RWPE2 (cell line): Measurements from ENCODE around the gene MLPH.

ENCODE experiments used
- ATAC-seq: fragments of 200-7000 bp; cut with Tn5 transposase; 3 replicates; pipeline ENCODE4 v1.9.1; 2021; ENCODE audit warnings: low read depth
- DNase-seq: peaks from one replicate; pipeline ENCODE4 v3.0.0-alpha.2; 2020; ENCODE audit warnings: low spot score
- H3K27ac ChIP-seq: fragments of 450-650 bp; 2 replicates; pipeline ENCODE4 v1.5.1; 2017; ENCODE audit warnings: mild to moderate bottlenecking; ENCODE audit not compliant: poor library complexity, severe bottlenecking
- H3K27me3 ChIP-seq: fragments of 250-450 bp; sonication (Bioruptor Pico); 2 replicates; pipeline ENCODE4 v1.5.1; 2021; ENCODE audit warnings: mild to moderate bottlenecking, moderate library complexity; ENCODE audit not compliant: insufficient read depth, poor library complexity, severe bottlenecking
- H3K36me3 ChIP-seq: fragments of 250-450 bp; sonication (Bioruptor Pico); 2 replicates; pipeline ENCODE4 v1.5.1; 2020; ENCODE audit warnings: low read depth, mild to moderate bottlenecking, moderate library complexity
- H3K4me1 ChIP-seq: fragments of 250-450 bp; sonication (Bioruptor Pico); 2 replicates; pipeline ENCODE4 v1.5.1; 2021; ENCODE audit warnings: mild to moderate bottlenecking, moderate library complexity; ENCODE audit not compliant: insufficient read depth, poor library complexity, severe bottlenecking
- H3K4me3 ChIP-seq: fragments of 250-450 bp; sonication (Bioruptor Pico); 2 replicates; pipeline ENCODE4 v1.5.1; 2021; ENCODE audit warnings: mild to moderate bottlenecking, moderate library complexity; ENCODE audit not compliant: severe bottlenecking
- H3K9me3 ChIP-seq: fragments of 250-450 bp; sonication (Bioruptor Pico); 2 replicates; pipeline ENCODE4 v1.5.1; 2021; ENCODE audit warnings: mild to moderate bottlenecking, moderate library complexity; ENCODE audit not compliant: severe bottlenecking
- TF ChIP-seq, protein P1 (sequence below): fragments of 450-650 bp; IDR thresholded peaks from one replicate; pipeline ENCODE4 v1.5.1; 2017; ENCODE audit warnings: mild to moderate bottlenecking, moderate library complexity; ENCODE audit not compliant: poor library complexity, severe bottlenecking

Gene MLPH

GRCh38 chr2:237497009-237497837, 10.2 kb downstream of the MLPH start:
- Histone ChIP-seq H3K27me3 (no peaks in the 10 kb centered on the region), H3K36me3 (peaks cover 15% of the 10 kb centered on the region), H3K4me1 (peaks cover 17% of the 10 kb centered on the region), H3K4me3 (no peak overlapping the region), H3K27ac (no peak overlapping the region), H3K9me3 (no peaks in the 10 kb centered on the region)
- TF ChIP-seq, protein P1, sequence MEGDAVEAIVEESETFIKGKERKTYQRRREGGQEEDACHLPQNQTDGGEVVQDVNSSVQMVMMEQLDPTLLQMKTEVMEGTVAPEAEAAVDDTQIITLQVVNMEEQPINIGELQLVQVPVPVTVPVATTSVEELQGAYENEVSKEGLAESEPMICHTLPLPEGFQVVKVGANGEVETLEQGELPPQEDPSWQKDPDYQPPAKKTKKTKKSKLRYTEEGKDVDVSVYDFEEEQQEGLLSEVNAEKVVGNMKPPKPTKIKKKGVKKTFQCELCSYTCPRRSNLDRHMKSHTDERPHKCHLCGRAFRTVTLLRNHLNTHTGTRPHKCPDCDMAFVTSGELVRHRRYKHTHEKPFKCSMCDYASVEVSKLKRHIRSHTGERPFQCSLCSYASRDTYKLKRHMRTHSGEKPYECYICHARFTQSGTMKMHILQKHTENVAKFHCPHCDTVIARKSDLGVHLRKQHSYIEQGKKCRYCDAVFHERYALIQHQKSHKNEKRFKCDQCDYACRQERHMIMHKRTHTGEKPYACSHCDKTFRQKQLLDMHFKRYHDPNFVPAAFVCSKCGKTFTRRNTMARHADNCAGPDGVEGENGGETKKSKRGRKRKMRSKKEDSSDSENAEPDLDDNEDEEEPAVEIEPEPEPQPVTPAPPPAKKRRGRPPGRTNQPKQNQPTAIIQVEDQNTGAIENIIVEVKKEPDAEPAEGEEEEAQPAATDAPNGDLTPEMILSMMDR = no peak
- DNase-seq (no peak), ATAC-seq (no peak)

- H3K4me3 ChIP-seq = no peak overlapping the region
- TF ChIP-seq, protein P1 = no peak
- H3K9me3 ChIP-seq = no peaks in the 10 kb centered on the region
- no peak overlapping the region for H3K27ac ChIP-seq
- peaks cover 23% of the 10 kb centered on the region for H3K4me1 ChIP-seq
- no peak for DNase-seq
- ATAC-seq = no peak
- H3K36me3 ChIP-seq = peaks cover 15% of the 10 kb centered on the region
- no peaks in the 10 kb centered on the region for H3K27me3 ChIP-seq
These were observed 10.8 kb downstream of the MLPH start for GRCh38 chr2:237497838-237498186.

- peaks cover 15% of the 10 kb centered on the region for H3K36me3 ChIP-seq
- peaks cover 26% of the 10 kb centered on the region for H3K4me1 ChIP-seq
- DNase-seq (no peak), ATAC-seq (no peak)
- H3K4me3 ChIP-seq = no peak overlapping the region
- TF ChIP-seq, protein P1 = no peak
- H3K27me3 ChIP-seq = no peaks in the 10 kb centered on the region
- no peaks in the 10 kb centered on the region for H3K9me3 ChIP-seq
- H3K27ac ChIP-seq = no peak overlapping the region
These were observed 11.3 kb downstream of the MLPH start for GRCh38 chr2:237498341-237498740.

DNA sequence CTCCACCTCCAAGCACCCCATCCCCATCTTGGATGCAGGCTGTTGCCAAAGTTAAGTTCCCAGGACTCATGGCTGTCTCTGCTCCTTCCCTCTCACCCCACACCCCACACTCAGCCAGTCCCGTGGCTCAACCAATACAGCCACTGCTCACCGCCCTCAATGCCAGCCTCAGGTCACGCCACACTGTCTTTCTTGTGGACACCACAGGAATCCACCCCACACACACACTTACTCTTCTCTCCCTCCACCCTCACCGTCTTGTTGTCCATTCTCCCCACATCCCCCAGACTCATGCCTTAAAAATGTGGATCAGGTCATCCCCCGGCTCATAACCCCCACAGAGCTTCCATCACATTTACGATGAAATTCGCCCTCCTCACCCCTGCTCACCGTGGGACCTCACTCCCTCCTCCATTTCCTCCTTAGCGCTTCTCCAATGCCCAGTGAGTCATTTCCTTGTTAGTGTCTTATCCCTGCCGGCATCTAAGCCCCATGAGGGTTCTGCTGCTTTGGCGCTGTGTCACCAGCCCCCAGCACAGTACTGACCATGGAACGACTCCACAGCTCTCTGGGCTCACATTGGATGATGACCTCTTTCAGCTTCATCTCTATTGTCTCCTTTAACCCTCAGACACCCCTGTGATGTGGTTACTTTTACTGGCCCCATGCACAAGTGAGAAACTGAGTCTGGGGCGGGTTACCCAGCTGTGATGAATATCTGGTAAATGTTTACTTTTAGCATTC, 13.8 kb downstream of the MLPH start:
- ATAC-seq (peak; percentile 89), DNase-seq (no peak)
- peak overlapping the region; percentile 73 for H3K27ac ChIP-seq
- peaks cover 20% of the 10 kb centered on the region for H3K36me3 ChIP-seq
- no peaks in the 10 kb centered on the region for H3K27me3 ChIP-seq
- H3K4me3 ChIP-seq = no peak overlapping the region
- TF ChIP-seq, protein P1 = no peak
- peaks cover 26% of the 10 kb centered on the region for H3K4me1 ChIP-seq
- no peaks in the 10 kb centered on the region for H3K9me3 ChIP-seq
